IMR-90 (cell line): ENCODE results near the gene OPALIN. TPM values are rescaled to one million over a fixed set of nuclear protein-coding genes. Genes with fewer than 3 reads are reported as not detected.

Experiments used
- ATAC-seq: fragments of 200-7000 bp; cut with Tn5 transposase; 2 replicates; pipeline ENCODE4 v1.9.1; 2020; ENCODE audit warnings: low read depth, mild to moderate bottlenecking, moderate library complexity
- BruUV-seq: library from RNA; stranded (reverse); fragments of 400-500 nt; replicated peaks from 2 replicates; lab custom pipeline; 2021; lab: Mats Ljungman, UMichigan
- CTCF ChIA-PET: fragments of 300-600 bp; formaldehyde crosslinking; extraction: SDS; loops from one replicate; lab custom pipeline; 2021; ENCODE audit warnings: antibody characterized with exemption; lab: Yijun Ruan, JAX
- POLR2A ChIA-PET: fragments of 300-600 bp; sonication (Branson Sonifier 250); formaldehyde crosslinking; loops from one replicate; lab custom pipeline; 2022; ENCODE audit warnings: antibody characterized with exemption; ENCODE audit not compliant: unreplicated experiment; lab: Charles Lee
- DNase-seq: peaks from one replicate; pipeline ENCODE4 v3.0.0; 2013
- H2AFZ ChIP-seq: replicated peaks from 2 replicates; pipeline ENCODE3; 2013; ENCODE audit warnings: low read length, mild to moderate bottlenecking; ENCODE audit not compliant: poor library complexity
- H2AK5ac ChIP-seq: 2 replicates; pipeline ENCODE4 v1.6.1; 2013; ENCODE audit warnings: low read depth, low read length, inconsistent platforms
- H2AK9ac ChIP-seq: replicated peaks from 2 replicates; pipeline ENCODE3; 2013; ENCODE audit warnings: mild to moderate bottlenecking, low read depth, low read length, moderate library complexity; ENCODE audit not compliant: poor library complexity
- H2BK120ac ChIP-seq: 2 replicates; pipeline ENCODE4 v1.6.1; 2013; ENCODE audit warnings: low read depth, low read length, inconsistent platforms
- H2BK15ac ChIP-seq: 3 replicates; pipeline ENCODE4 v1.6.1; 2013; ENCODE audit warnings: low read depth, low read length, inconsistent platforms
- H2BK20ac ChIP-seq: 2 replicates; pipeline ENCODE4 v1.6.1; 2013; ENCODE audit warnings: low read depth, mild to moderate bottlenecking, inconsistent platforms, low read length, moderate library complexity
- H2BK5ac ChIP-seq: 2 replicates; pipeline ENCODE4 v1.6.1; 2013; ENCODE audit warnings: mild to moderate bottlenecking, low read depth, low read length, inconsistent platforms; ENCODE audit not compliant: poor library complexity, severe bottlenecking
- H3K14ac ChIP-seq: replicated peaks from 2 replicates; pipeline ENCODE4 v1.6.1; 2013; ENCODE audit warnings: low read depth, low read length, inconsistent platforms
- H3K18ac ChIP-seq: 2 replicates; pipeline ENCODE4 v1.6.1; 2013; ENCODE audit warnings: low read depth, low read length, control low read depth
- H3K23ac ChIP-seq: 2 replicates; pipeline ENCODE4 v1.6.1; 2013; ENCODE audit warnings: low read depth, low read length, inconsistent platforms
- H3K27ac ChIP-seq: 2 replicates; pipeline ENCODE4 v1.5.1; 2013; ENCODE audit warnings: mild to moderate bottlenecking, control low read depth, low read length; ENCODE audit not compliant: insufficient read depth
- H3K27me3 ChIP-seq: 2 replicates; pipeline ENCODE4 v1.6.1; 2013; ENCODE audit warnings: low read length; ENCODE audit not compliant: control insufficient read depth, insufficient read depth
- H3K36me3 ChIP-seq: 2 replicates; pipeline ENCODE4 v1.6.1; 2013; ENCODE audit warnings: low read length, mixed read lengths; ENCODE audit not compliant: control insufficient read depth, insufficient read depth
- H3K4ac ChIP-seq: 2 replicates; pipeline ENCODE4 v1.6.1; 2013; ENCODE audit warnings: low read depth, low read length, inconsistent platforms
- H3K4me1 ChIP-seq: 2 replicates; pipeline ENCODE4 v1.6.1; 2013; ENCODE audit warnings: low read length, mixed read lengths; ENCODE audit not compliant: control insufficient read depth, insufficient read depth
- H3K4me2 ChIP-seq: 2 replicates; pipeline ENCODE4 v1.6.1; 2013; ENCODE audit warnings: low read depth, mild to moderate bottlenecking, control low read depth, low read length, moderate library complexity
- H3K4me3 ChIP-seq: 2 replicates; pipeline ENCODE4 v1.5.1; 2013; ENCODE audit warnings: low read depth, mild to moderate bottlenecking, control low read depth, low read length, moderate library complexity; ENCODE audit not compliant: insufficient read depth
- H3K56ac ChIP-seq: 2 replicates; pipeline ENCODE4 v1.6.1; 2013; ENCODE audit warnings: low read length, inconsistent platforms; ENCODE audit not compliant: insufficient read depth; ENCODE audit errors: extremely low read depth
- H3K79me1 ChIP-seq, 2 experiments: 2 replicates each; pipeline ENCODE4 v1.6.1; 2013; ENCODE audit warnings: low read length in 2 of 2, inconsistent platforms in 1 of 2, low read depth in 1 of 2
- H3K9ac ChIP-seq: 2 replicates; pipeline ENCODE4 v1.6.1; 2013; ENCODE audit warnings: low read depth, low read length, control low read depth
- H3K9me1 ChIP-seq: 2 replicates; pipeline ENCODE4 v1.6.1; 2013; ENCODE audit warnings: low read length, inconsistent platforms; ENCODE audit not compliant: insufficient read depth
- H3K9me3 ChIP-seq: 2 replicates; pipeline ENCODE4 v1.6.1; 2013; ENCODE audit warnings: low read length; ENCODE audit not compliant: control insufficient read depth, insufficient read depth
- H4K20me1 ChIP-seq: 2 replicates; pipeline ENCODE4 v1.6.1; 2013; ENCODE audit warnings: low read length, inconsistent platforms; ENCODE audit not compliant: insufficient read depth
- H4K5ac ChIP-seq: 2 replicates; pipeline ENCODE4 v1.6.1; 2013; ENCODE audit warnings: mild to moderate bottlenecking, low read depth, low read length, control low read depth
- H4K8ac ChIP-seq, 2 experiments: 2 replicates each; pipeline ENCODE4 v1.6.1; 2013; ENCODE audit warnings: low read depth in 2 of 2, low read length in 2 of 2, control low read depth in 1 of 2, inconsistent platforms in 1 of 2
- H4K91ac ChIP-seq: 2 replicates; pipeline ENCODE4 v1.6.1; 2013; ENCODE audit warnings: low read depth, low read length, inconsistent platforms; ENCODE audit not compliant: insufficient read depth
- BHLHE40 ChIP-seq: fragments of 150-350 bp; IDR thresholded peaks from 2 replicates; pipeline ENCODE4 v1.6.1; 2016; ENCODE audit warnings: mild to moderate bottlenecking, low read depth, low read length
- CEBPB ChIP-seq: IDR thresholded peaks from 2 replicates; pipeline ENCODE4 v1.6.1; 2012; ENCODE audit warnings: low read depth, low read length, improper control_type of control experiment
- CHD1 ChIP-seq: IDR thresholded peaks from 2 replicates; pipeline ENCODE4 v1.6.1; 2012; ENCODE audit warnings: low read depth, low read length, improper control_type of control experiment
- FOS ChIP-seq: fragments of 150-350 bp; IDR thresholded peaks from 2 replicates; pipeline ENCODE4 v1.6.1; 2016; ENCODE audit warnings: low read depth, low read length
- MAFK ChIP-seq: IDR thresholded peaks from 2 replicates; pipeline ENCODE4 v1.6.1; 2012; ENCODE audit warnings: low read depth, low read length, improper control_type of control experiment
- MAZ ChIP-seq: IDR thresholded peaks from 2 replicates; pipeline ENCODE4 v1.6.1; 2012; ENCODE audit warnings: low read depth, mild to moderate bottlenecking, low read length, improper control_type of control experiment, moderate library complexity, borderline replicate concordance
- MXI1 ChIP-seq: IDR thresholded peaks from 2 replicates; pipeline ENCODE4 v1.6.1; 2012; ENCODE audit warnings: low read depth, mild to moderate bottlenecking, low read length, moderate library complexity, borderline replicate concordance
- NFE2L2 ChIP-seq: fragments of 150-350 bp; IDR thresholded peaks from 2 replicates; pipeline ENCODE4 v1.6.1; 2016; ENCODE audit warnings: low read depth, mild to moderate bottlenecking, low read length
- POLR2A ChIP-seq: IDR thresholded peaks from 2 replicates; pipeline ENCODE4 v1.6.1; 2012; ENCODE audit warnings: mild to moderate bottlenecking, low read depth, low read length
- RAD21 ChIP-seq: IDR thresholded peaks from 2 replicates; pipeline ENCODE4 v1.6.1; 2012; ENCODE audit warnings: low read length, improper control_type of control experiment
- RCOR1 ChIP-seq: IDR thresholded peaks from 2 replicates; pipeline ENCODE4 v1.6.1; 2012; ENCODE audit warnings: mild to moderate bottlenecking, low read length, improper control_type of control experiment; ENCODE audit not compliant: insufficient replicate concordance
- RFX5 ChIP-seq: IDR thresholded peaks from 2 replicates; pipeline ENCODE4 v1.8.0; 2012; ENCODE audit warnings: low read depth, mild to moderate bottlenecking, low read length, moderate library complexity
- SMC3 ChIP-seq: fragments of 150-350 bp; IDR thresholded peaks from 2 replicates; pipeline ENCODE4 v1.6.1; 2016; ENCODE audit warnings: low read depth, mild to moderate bottlenecking, antibody characterized with exemption, low read length, moderate library complexity
- WGBS, 2 experiments: methylation state at CpG; one replicate each; pipeline versions ENCODE4 v1.1.5 to v1.1.7; 2013; ENCODE audit warnings: missing lambda C conversion rate in 2 of 2; ENCODE audit not compliant: insufficient read length in 1 of 2; ENCODE audit errors: extremely low coverage in 2 of 2; 5-methylcytosine and 5-hydroxymethylcytosine counted together
- dilution Hi-C: fragments of 300-500 bp; cut with HindIII; formaldehyde crosslinking; loops from one replicate; pipeline ENCODE4 v1.14.3; 2018; ENCODE audit warnings: low sequenced_read_pairs; ENCODE audit not compliant: unreplicated experiment
- in situ Hi-C: fragments of 300-500 bp; cut with MboI; formaldehyde crosslinking; loops from 3 replicates; pipeline ENCODE4 v1.14.3; 2019; ENCODE audit warnings: low sequenced_read_pairs, inconsistent platforms, mixed read lengths
- intact Hi-C: fragments of 100-400 bp; cut with micrococcal nuclease; formaldehyde crosslinking; loops from 2 replicates; pipeline ENCODE4 v1.10.0; 2022
- polyA plus RNA-seq, 3 experiments: library from polyadenylated mRNA; depleted of rRNA; stranded (reverse); fragments of >200 nt; gene quantifications; 2 replicates each; pipeline ENCODE4 v1.2.3, GENCODE V29; 2012; ENCODE audit warnings: low replicate concordance in 1 of 3
- total RNA-seq: library from RNA; depleted of rRNA; stranded (reverse); fragments of >200 nt; gene quantifications from 2 replicates; pipeline ENCODE4 v1.2.3, GENCODE V29; 2012
- TF ChIP-seq, protein P1 (sequence below): conservative IDR thresholded peaks from 2 replicates; pipeline ENCODE4 v1.5.1; 2012; ENCODE audit warnings: mild to moderate bottlenecking, low read depth, low read length, improper control_type of control experiment
- TF ChIP-seq, protein P2 (sequence below): fragments of 150-350 bp; IDR thresholded peaks from 2 replicates; pipeline ENCODE4 v1.6.1; 2017; ENCODE audit warnings: mild to moderate bottlenecking, antibody characterized with exemption, low read length, low read depth
- TF ChIP-seq, protein P3 (sequence below): fragments of 150-350 bp; IDR thresholded peaks from 2 replicates; pipeline ENCODE4 v1.6.1; 2016; ENCODE audit warnings: low read depth, mild to moderate bottlenecking, low read length, moderate library complexity, borderline replicate concordance

The OPALIN gene
- total and polyA plus RNA-seq, 2 of the 4 experiments (the other 2 are of a cell fraction): not detected

DNA sequence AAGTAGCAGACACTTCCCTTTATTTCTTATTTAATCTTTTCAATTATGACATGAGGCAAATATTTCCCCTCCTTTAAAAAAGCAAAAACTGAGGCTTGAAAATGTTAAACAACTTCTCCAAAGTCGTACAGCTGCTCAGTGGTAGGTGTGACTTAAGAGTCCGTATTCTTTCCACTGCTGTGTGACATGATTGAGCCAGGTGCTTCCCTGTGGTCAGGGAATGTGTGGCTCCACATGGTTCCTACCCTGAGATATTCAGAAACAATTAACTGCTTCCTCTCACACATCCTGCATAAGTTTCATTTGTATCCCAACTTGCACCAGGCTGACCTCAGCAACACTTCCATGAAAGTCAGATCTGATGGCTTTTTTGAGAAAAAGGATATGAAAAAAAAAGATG, 13.6 kb downstream of the OPALIN start:
- no peak overlapping the region for H4K91ac ChIP-seq
- no peak overlapping the region for H3K14ac ChIP-seq
- H2BK20ac ChIP-seq: no peak overlapping the region
- no peaks in the 10 kb centered on the region for H3K27me3 ChIP-seq
- no peak overlapping the region for H3K4me3 ChIP-seq
- no peak overlapping the region for H2AK5ac ChIP-seq
- H3K9me1 ChIP-seq: no peaks in the 10 kb centered on the region
- H3K79me1 ChIP-seq: no peaks in the 10 kb centered on the region
- dilution Hi-C loops: no loop called here
- no peak overlapping the region for H2AK9ac ChIP-seq
- TF ChIP-seq, protein P1, sequence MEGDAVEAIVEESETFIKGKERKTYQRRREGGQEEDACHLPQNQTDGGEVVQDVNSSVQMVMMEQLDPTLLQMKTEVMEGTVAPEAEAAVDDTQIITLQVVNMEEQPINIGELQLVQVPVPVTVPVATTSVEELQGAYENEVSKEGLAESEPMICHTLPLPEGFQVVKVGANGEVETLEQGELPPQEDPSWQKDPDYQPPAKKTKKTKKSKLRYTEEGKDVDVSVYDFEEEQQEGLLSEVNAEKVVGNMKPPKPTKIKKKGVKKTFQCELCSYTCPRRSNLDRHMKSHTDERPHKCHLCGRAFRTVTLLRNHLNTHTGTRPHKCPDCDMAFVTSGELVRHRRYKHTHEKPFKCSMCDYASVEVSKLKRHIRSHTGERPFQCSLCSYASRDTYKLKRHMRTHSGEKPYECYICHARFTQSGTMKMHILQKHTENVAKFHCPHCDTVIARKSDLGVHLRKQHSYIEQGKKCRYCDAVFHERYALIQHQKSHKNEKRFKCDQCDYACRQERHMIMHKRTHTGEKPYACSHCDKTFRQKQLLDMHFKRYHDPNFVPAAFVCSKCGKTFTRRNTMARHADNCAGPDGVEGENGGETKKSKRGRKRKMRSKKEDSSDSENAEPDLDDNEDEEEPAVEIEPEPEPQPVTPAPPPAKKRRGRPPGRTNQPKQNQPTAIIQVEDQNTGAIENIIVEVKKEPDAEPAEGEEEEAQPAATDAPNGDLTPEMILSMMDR: no peak
- TF ChIP-seq MAZ: no peak
- TF ChIP-seq CHD1: no peak
- no peak for TF ChIP-seq FOS
- TF ChIP-seq, protein P2, sequence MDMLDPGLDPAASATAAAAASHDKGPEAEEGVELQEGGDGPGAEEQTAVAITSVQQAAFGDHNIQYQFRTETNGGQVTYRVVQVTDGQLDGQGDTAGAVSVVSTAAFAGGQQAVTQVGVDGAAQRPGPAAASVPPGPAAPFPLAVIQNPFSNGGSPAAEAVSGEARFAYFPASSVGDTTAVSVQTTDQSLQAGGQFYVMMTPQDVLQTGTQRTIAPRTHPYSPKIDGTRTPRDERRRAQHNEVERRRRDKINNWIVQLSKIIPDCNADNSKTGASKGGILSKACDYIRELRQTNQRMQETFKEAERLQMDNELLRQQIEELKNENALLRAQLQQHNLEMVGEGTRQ: no peak
- no peak for TF ChIP-seq SMC3
- no peak for TF ChIP-seq POLR2A
- TF ChIP-seq RCOR1: no peak
- TF ChIP-seq CEBPB: no peak
- no peak for TF ChIP-seq RAD21
- TF ChIP-seq RFX5: no peak
- no peak for TF ChIP-seq MXI1
- TF ChIP-seq BHLHE40: no peak
- no peak for TF ChIP-seq NFE2L2
- no peak for TF ChIP-seq MAFK
- TF ChIP-seq, protein P3, sequence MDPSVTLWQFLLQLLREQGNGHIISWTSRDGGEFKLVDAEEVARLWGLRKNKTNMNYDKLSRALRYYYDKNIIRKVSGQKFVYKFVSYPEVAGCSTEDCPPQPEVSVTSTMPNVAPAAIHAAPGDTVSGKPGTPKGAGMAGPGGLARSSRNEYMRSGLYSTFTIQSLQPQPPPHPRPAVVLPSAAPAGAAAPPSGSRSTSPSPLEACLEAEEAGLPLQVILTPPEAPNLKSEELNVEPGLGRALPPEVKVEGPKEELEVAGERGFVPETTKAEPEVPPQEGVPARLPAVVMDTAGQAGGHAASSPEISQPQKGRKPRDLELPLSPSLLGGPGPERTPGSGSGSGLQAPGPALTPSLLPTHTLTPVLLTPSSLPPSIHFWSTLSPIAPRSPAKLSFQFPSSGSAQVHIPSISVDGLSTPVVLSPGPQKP: no peak
- intact Hi-C loops: no loop called here
- no peak overlapping the region for H3K27ac ChIP-seq
- no peak overlapping the region for H2AFZ ChIP-seq
- H3K56ac ChIP-seq: no peak overlapping the region
- no peak overlapping the region for H3K4ac ChIP-seq
- H2BK15ac ChIP-seq: no peak overlapping the region
- H3K9me3 ChIP-seq: no peaks in the 10 kb centered on the region
- no peak overlapping the region for H2BK5ac ChIP-seq
- no peak overlapping the region for H2BK120ac ChIP-seq
- H3K23ac ChIP-seq: no peak overlapping the region
- in situ Hi-C loops: no loop called here
- H4K20me1 ChIP-seq: no peaks in the 10 kb centered on the region
- CTCF ChIA-PET: no interaction called here
- ATAC-seq (no peak), DNase-seq (no peak)
- H4K8ac ChIP-seq: no peak overlapping the region
- no peak overlapping the region for H3K9ac ChIP-seq
- H3K18ac ChIP-seq: no peak overlapping the region
- no peaks in the 10 kb centered on the region for H3K36me3 ChIP-seq
- no peaks in the 10 kb centered on the region for H3K4me1 ChIP-seq
- WGBS, 2 experiments: no CpG with 5 or more reads among the region's 2 CpGs
- no peak overlapping the region for H4K5ac ChIP-seq
- BruUV-seq: no TSS peak
- POLR2A ChIA-PET: no interaction called here
- H3K4me2 ChIP-seq: no peak overlapping the region
